Fibroblast of peridontal ligament (primary cell): ENCODE measurements around the gene CGNL1.

Experiments used
- DNase-seq: peaks from one replicate; pipeline ENCODE4 v3.0.0-alpha.2; 2010; ENCODE audit errors: extremely low read depth

Gene CGNL1

DNA sequence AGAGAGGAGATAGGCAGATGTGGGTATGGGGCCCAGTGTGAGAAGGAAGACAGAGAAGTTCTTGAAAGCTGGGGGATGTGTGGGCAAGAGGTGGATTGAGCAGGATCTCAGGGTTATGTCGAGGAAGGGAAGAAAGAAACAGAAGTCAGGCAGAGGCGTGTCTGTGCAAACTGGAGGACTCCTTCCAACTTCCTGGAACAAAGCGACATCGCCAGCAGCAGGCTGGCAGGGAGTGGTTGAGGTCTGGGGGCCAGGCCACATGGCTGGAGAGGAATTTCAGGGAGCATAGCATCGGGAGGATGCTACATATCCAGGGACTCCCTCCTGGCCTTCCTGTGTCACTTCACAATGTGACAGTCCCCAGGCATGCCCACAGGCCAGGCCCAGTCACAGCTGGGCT is 172.5 kb downstream of the CGNL1 start:
- no peak for DNase-seq

- DNase-seq, result no peak
Observed at GRCh38 chr15:57549935-57550334, 173.6 kb downstream of the CGNL1 start.

- DNase-seq, result no peak
Observed at GRCh38 chr15:57550640-57551039, 174.3 kb downstream of the CGNL1 start.

DNA sequence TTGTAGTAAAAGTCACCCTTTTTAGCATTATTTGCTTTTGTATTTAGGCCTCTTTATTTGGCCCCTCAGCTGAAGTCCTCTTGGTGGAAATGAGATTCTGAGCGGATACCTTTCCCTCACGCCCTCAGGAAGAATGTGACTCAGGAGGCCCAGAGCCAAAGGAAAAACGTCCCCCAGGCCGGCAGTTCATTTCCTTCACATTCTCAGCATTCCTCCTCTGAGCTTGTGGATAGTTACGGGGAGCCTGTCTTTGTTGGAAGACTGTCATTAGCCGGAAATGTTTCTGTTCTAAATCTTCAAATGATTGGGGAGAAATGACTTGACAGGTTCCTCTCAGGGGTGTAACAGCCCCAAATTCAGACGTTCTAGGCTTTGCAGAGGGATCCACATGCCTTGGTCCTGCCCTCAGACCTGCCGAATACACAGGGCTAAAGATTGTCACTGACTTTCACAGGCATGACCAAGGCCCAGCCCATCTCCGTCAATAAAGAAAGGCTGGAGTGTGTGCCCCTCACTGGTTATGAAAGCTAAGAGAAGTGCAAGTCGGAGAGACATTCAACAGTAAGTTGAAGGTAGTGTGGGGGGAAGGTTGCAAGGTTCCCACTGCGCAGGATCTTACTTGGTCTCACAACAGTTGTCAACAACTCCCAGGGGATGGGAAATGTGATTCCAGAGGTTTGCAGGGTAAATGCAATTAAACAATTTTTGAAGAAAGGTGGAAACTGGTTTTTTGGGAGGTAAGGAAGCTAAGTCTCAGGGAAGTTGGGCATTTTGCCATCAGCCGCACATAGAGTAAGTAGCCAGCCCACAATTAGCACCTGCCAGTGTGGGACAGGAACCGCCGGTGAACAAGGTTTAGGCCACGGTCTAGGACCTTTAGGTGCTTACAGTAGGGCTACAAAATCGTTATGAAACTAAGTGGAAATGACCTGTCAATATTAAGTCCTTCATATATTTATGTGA is 175.7 kb downstream of the CGNL1 start:
- DNase-seq, result peak; percentile 17

- no peak for DNase-seq
Observed at GRCh38 chr15:57552678-57553334, 176.5 kb downstream of the CGNL1 start.

DNA sequence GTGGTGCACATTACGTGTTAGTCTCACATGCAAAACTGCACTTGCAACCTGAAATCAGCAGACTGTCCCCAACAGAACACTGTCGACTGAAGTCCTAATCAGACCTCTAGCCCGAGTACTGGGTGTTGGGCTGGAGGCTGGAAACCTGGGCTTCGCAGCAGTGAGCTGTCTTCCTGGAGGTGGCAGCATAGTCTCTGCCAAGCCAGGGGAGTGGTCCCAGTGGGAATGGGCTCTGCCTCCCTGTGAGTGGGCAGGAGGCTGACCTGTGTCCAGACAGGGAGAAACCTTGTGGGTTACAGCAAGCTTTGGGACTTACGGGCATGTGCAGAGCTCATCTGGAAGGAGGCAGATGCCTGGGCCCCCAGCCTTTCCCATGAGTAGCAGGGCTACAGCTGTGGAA is 177.2 kb downstream of the CGNL1 start:
- no peak for DNase-seq

DNA sequence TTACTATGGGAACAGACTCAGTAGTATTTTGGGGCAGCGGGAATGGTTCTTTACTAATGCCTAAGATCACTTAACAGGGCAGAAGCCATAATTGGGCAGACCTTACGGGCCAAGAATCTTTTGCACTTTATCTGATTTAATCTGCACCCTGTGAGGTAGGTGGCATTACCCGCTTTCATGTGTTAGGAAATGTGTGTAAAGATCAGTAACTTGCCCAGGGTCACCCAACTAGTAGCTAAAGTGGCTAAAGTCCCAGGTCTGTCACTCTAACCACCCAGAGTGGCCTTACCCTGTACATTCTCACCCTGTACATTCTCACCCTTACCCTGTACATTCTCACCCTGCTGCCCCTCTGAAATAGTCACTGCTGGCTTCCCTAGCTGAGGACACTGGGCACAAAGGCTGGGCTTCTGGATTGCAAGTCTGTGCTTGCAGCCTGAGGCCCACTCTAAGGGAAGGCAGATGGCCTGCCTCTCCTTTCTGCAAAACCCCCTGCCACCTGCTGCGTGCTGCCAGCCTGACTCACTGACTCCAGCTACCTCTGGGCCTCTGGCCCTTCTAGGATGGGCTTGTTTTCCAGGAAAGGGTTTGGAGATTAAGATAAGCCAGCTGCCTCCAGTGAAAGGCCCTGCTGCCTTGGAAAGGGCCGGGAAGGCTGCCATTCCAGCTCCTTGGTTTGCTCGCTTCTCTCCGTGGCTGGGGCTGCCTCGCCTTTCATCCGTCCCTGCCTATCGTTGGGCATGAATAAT is 177.9 kb downstream of the CGNL1 start:
- DNase-seq, result no peak

DNA sequence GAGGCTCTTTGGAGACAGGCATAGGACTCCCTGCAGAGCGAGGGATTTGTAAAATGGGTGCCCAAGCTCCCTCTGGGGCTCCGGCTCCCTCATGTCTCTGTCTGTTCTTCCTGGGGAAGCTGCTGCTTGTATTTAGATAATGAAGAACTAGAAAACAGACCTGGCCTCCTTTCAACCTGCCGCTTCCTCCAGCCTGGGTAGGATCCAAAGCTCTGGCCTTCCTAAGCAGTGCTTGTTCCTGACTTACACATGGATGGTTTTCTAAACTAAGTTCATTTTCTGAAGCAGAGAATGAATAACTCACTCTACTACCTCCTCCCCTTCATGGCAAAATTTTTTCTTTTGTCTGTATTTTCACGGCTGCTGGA is 178.5 kb downstream of the CGNL1 start:
- no peak for DNase-seq

GRCh38 chr15:57555270-57555669 is 179.0 kb downstream of the CGNL1 start:
- DNase-seq, result no peak

- DNase-seq, result no peak
Observed at GRCh38 chr15:57556040-57556439, 179.7 kb downstream of the CGNL1 start.

DNA sequence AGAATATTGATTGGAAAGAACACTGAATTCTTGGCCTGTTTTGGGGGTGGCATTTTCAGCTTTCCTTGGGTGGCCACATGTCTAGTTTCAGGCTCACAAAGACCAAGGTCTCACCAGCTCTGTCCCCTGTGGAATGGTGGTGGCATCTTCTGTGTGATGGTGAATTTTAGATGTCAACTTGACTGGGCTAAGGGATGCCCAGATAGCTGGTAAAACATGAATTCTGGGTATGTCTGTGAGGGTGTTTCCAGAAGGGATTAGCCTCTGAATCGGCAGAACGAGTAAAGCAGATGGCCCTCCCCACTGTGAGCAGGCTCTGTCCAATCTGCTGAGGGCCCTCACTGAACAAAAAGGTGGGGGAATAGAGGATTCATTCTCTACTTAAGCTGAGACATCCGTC is 181.0 kb downstream of the CGNL1 start:
- DNase-seq, result no peak

DNA sequence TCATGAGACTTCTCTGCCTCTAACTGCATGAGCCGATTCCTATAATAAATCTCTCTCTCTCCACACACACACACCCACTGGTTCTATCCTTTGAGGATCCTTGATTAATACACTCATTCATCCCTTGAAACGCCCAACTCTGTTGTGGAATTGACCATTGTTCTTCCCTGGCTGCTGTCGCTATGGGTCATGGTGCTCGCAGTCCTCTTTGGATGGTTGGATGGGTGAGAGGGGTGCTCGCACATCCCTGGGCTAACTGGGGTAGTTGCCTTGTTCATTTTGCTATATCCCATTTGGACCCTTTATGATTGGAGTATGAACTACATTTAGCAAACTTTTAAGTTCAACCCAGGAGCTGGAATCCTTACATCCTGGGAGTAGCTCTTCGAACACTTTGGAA is 181.5 kb downstream of the CGNL1 start:
- DNase-seq, result no peak

GRCh38 chr15:57559875-57560274 is 183.6 kb downstream of the CGNL1 start:
- peak; percentile 26 for DNase-seq

DNA sequence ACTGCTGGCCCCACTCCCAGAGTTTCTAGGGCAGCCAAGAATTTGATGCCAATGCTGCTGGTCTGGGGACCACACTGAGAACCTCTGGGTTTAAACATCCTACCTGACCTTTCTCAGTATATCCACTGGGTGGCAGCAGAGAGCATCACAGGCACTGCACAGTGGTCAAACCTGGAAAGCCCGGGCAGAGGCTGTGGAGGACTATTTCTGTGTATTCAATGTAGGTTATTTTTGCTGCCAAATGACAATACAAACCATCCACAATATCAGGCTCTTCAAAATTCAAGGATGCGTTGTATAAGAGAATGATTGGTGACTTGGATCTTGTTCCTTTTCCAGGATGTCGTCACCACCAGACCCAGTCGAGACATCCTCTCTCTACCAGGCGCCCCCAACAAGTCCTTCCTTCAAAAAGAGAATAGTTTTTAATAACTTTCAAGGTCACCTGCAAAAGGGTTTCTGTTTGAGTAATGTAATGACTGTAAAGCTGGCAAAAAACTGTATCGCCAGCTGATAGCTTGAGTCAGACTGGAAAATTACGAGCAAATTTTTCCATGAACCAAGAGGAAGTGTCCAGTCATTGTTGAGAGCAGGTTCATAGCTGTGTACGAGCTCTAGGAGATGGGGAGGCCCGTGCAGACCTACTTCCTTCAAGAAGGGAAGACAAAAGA is 184.9 kb downstream of the CGNL1 start:
- peak; percentile 68 for DNase-seq

DNA sequence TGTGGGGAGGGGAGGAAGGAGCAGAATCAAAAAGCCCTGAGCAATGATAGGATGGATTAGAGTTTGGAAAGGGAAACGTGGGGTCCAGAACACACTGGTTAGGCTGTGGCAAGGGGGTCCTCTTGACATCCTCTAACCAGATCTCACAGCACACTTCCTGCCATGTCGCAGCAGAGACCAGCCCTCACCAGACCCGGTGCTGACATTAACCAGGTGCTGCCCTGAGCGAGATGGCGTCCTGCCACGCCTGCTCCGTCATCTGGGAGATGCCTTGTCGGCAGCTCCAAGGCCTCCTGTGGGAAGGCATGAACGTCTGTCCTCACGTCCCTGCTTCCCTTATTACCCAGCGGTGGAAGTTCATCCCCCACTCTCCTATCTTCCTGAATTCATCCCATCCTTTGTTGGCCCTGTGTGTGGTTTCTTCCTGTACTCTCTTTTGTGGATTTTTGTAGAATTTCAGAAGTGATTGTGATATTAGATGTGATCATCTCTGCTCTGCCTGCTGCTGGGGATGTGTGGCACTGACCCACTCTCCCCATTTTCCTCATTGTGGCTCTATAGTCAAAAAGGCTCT is 186.0 kb downstream of the CGNL1 start:
- no peak for DNase-seq

DNA sequence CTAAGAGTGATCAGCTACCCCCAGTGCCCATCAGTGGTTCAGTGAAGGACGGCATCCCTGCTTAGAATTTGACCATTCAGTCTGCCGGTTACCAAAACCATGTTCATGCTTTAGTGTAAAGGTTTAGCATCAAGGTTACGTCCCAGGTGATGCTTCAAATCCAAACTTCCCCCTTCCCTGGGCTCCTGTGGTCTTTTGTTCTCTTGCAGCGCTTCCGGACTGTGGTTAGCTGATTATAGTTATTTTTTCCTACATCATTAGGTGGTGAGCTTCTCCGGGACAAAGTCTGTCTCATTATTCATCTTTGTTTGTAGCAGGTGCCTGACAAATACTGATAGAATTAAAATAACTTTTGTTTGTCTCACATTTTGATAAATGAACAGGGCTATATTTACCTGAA is 187.1 kb downstream of the CGNL1 start:
- DNase-seq, result no peak

- no peak for DNase-seq
Observed at GRCh38 chr15:57565311-57565710, 189.0 kb downstream of the CGNL1 start.

GRCh38 chr15:57566834-57567233 is 190.5 kb downstream of the CGNL1 start:
- no peak for DNase-seq

DNA sequence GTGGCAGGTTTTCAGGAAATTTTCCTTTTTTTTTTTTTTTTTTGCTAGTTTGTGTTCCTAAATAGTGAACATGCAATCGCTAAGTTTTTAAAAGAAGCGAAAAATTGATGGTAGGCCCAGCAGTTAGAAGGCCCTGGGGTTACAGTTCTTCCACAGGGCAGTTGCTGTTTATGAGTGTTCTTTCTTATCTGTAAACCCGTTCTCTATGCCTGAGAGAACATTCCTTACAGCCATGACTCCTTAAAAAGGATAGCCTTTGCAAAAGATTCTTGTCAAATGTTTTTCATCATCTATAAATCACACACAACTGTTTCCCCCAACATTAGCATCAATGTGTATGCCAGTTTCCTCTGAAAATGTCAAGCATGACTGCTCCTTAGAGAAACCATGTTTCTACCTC is 191.6 kb downstream of the CGNL1 start:
- DNase-seq, result no peak

DNA sequence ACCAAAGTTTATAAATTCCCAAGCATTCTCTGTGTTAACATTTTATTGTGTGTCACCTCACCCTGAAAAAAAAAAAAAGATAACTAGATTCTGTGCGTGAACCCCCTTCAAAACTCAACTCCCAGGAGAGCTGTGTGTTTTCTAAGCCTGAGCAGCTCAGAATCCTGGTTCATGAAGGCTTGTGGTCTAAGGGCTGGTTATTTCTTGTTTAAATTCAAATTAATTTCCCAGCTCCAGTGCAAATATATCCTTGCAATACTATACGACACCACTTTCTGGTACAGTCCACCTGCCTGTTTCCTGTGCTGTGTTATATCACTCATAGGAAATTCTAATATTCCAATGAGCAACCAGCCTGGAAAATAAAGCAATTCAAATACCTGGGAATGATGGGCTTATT is 192.0 kb downstream of the CGNL1 start:
- DNase-seq, result no peak

- DNase-seq, result no peak
Observed at GRCh38 chr15:57570340-57570739, 194.0 kb downstream of the CGNL1 start.

DNA sequence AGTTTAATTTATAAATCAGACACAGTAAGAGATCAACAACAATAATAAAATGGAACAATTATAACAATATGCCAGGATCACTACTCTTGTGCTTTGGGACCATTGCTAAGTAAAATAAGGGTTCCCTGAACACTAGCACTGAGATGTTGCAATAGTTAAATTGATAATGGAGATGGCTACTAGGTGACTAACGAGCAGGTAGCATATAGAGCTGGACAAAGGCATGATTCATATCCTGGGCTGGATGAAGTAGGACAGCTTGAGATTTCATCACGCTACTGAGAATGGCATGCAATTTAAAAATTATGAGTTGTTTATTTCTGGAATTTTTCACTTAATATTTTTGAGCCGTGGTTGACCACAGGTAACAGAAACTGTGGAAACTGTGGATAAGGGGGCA is 194.7 kb downstream of the CGNL1 start:
- no peak for DNase-seq
